HCEC 1CT (cell line): ENCODE measurements around the gene SYNPO.

ENCODE experiments used
- DNase-seq: peaks from one replicate; pipeline ENCODE4 v3.0.0-alpha.2; 2017

SYNPO gene

GRCh38 chr5:150607991-150608390, 32.5 kb upstream of the SYNPO start:
- no peak for DNase-seq

GRCh38 chr5:150608991-150609390, 31.5 kb upstream of the SYNPO start:
- DNase-seq = no peak

DNA sequence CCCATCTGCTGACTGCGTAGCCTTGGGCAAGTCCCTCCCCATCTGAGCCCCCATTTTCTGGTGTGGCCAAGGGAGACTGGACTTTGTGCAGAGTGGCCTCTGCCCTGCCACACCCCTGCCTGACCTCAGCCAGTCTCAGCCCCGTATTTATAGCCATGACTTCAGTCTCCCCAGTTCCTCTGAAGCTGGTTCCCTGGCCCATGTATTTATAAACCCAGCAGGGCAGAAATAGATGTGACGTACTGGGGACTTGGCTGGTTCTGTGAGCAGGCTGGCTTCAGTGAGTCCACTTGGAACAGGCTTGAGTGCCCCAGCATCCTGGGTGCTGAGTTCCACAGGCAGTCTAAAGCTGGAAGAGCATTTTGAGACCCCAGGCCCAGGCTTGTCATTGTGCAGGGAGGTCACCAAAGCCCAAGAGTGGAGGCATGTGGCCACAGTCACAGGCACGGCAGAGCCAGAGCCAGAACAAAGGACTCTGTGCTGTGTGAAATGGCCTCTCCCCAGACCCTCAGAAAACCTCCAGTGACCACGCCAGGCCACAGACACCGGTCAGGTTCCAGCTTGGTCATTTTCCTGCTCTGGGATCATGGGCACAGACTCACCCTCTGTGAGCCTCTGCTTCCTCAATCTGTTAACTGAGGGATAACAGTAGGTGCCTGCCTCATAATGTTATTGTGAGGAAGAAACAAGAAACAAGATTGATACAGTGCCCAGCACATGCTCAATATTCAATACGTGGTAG, 30.4 kb upstream of the SYNPO start:
- DNase-seq = no peak

GRCh38 chr5:150611026-150611425, 29.4 kb upstream of the SYNPO start:
- DNase-seq = no peak

- DNase-seq = no peak
These were observed 28.1 kb upstream of the SYNPO start for GRCh38 chr5:150612405-150612804.

GRCh38 chr5:150612905-150613670, 27.4 kb upstream of the SYNPO start:
- DNase-seq = no peak

GRCh38 chr5:150613991-150614660, 26.3 kb upstream of the SYNPO start:
- DNase-seq = no peak

GRCh38 chr5:150614661-150615060, 25.8 kb upstream of the SYNPO start:
- DNase-seq = no peak

DNA sequence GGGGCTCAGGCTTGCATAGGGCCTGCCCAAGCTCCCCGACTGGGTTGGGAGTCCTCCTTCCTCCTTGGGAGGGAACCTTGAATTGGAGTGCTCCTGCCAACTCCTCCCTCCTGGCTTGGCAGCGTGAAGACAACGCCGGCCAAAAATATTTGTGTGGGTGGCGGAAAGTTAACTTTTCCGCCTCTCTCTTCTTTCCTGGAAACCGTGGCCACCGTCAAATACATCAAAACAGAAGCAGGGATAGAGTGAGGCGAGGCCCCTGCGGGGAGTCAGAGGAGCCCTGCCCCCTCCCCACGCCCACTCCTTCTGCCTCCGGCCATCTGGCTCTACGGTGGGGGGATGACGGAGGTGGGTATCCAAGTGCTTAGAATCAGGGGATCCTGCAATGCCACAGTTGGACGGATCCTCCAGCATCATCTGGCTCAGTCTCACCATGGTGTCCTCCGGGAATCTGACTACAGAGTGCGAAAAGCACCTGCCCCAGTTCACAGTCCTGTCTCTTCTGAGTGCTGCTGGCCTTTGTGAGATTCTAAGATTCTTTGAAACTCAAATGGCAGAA, 25.2 kb upstream of the SYNPO start:
- DNase-seq = no peak

GRCh38 chr5:150616024-150616470, 24.4 kb upstream of the SYNPO start:
- no peak for DNase-seq

GRCh38 chr5:150616506-150616905, 24.0 kb upstream of the SYNPO start:
- DNase-seq = no peak

GRCh38 chr5:150618163-150618562, 22.3 kb upstream of the SYNPO start:
- DNase-seq = no peak

DNA sequence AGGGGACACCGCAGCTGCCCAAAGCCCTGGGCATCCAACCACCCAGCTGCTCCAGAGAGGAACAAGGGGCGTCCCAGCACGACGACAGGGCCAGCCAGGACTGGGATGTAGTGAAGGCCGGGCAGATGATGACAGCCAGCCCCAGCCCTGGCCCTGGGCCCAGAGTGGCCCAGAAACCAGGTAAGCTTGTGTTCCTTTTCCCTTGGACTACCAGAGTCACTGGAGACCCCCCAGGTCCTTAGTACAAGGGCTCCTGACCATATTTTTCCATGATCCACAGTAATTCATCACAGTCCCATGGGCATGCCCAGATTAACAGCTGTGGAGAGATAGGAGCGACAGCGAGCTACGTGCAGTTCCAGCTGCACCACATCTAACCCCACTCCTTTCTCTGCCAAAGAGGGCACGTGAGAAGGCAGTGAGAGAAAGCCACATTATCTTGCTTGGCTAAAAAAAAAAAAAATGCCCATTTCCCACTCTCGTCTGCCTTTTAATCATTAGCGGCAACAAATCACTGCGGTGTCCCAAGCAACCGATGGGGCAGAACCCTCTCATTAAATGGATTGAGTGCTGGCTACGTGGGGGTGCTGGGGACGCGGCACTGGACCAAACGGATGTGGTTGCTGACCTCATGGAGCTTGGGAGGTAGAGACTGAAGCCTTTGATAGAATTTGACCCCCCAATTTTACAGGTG, 21.7 kb upstream of the SYNPO start:
- no peak for DNase-seq

GRCh38 chr5:150619359-150620230, 20.9 kb upstream of the SYNPO start:
- DNase-seq = no peak

- no peak for DNase-seq
These were observed 19.2 kb upstream of the SYNPO start for GRCh38 chr5:150621301-150621700.

DNA sequence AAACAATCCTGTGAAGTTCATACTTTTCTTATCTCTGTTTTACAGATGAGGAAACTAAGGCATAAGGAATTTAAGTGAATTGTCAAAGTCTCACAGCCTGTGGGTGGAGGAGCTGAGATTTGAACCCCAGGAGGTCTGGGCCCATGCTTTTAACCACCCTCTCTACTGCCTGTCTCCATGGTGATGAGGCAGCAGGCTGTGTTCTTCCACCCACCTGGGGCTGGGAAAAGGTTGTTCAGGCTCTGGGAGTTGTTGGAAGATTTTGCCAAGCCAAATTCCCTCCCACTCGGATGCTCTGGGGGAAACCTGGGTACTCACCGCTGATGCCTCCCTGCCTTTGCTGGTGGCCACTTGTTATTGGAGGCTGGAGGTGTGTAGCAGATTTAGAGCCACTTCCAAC, 18.3 kb upstream of the SYNPO start:
- no peak for DNase-seq

- DNase-seq = no peak
These were observed 17.1 kb upstream of the SYNPO start for GRCh38 chr5:150623152-150623877.

DNA sequence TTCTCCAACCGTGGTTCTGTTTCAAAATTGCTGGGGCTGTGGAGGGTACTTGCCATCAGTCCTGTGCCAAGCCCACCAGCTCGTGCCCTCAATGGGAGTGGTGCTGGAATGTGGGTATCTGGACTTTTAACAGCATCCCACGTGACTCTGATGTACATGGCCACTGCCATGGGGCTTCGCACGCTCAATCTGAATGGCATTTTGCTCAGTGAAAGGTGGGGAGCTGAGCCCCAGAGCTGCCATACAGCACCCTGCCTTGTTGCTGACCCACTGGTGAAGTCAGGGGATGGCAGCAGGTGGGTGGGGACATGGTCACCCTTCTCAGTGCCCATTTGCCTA, 16.6 kb upstream of the SYNPO start:
- no peak for DNase-seq

DNA sequence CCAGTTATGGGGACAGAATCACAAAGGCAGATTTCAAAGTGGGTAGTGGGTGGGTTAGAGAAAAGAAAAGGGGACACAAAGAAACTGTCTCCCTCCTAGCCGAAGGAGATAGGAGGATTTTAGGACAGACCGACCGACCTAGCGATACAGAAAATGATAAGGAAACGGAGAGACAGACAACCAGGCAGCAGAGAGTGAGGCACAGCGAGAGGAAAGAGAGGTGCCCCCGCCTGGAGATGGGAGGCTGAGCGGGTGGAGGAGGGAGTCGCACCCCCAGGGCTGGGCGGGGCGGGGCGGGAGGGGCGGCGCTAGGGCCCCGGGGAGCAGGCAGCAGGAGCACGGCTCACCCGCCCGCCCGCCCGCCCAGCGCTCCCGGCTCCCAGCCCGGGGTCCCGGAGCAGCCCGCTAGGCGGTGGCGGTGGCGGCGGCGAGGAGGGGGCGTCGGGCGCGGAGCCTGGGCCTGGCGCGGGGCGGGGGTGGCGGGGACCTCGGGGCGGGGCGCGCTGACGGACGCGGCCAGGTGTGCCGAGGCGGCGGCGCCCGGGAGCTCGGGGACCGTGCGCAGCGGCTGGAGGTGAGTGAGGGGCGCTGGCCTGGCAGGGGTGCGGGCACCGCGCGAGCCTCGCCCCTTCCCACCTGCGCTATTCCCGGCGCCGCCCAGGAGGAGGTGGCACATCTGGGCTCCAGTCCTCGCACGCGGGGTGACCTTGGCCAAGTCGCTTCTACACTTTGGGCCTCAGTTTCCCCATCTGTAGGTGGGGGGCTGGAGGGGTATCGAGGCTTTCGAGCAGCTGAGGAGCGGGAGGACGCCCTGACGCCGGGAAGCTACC, 15.9 kb upstream of the SYNPO start:
- no peak for DNase-seq

DNA sequence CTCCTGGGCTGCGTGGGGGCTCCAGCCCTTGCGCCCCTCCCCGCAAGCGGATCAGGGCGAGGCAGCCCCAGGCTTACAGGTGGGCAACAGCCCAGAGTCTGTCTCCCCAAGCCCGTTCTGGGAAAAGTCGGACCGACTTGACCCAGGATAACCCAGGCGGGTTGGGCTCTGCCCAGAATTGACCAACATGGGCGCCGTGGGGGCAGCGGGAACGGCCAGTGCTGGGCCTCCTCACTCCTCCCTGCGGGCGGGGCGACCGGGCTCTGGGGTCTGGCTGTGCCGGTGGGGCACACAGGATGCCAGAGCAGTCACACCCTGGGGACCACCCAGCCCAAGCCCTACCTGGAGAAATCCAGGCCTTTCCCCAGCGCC, 15.3 kb upstream of the SYNPO start:
- no peak for DNase-seq
